Smooth muscle cell (in vitro differentiated cells): ENCODE measurements around the gene ING5. TPM values are rescaled to one million over a fixed set of nuclear protein-coding genes. Genes with fewer than 3 reads are reported as not detected.

Experiments used
- DNase-seq: peaks from one replicate; lab custom pipeline; 2025; ENCODE audit not compliant: unreplicated experiment; lab: John Stamatoyannopoulos, UW
- H2AFZ ChIP-seq: fragments of 200-600 bp; sonication (generic); 2 replicates; pipeline ENCODE4 v1.6.0; 2016; ENCODE audit warnings: antibody characterized with exemption, low read depth, mild to moderate bottlenecking
- H3F3A ChIP-seq: fragments of 200-600 bp; sonication (generic); 2 replicates; pipeline ENCODE4 v1.6.0; 2017; ENCODE audit warnings: antibody characterized with exemption, low read depth
- H3K27ac ChIP-seq: fragments of 200-600 bp; sonication (generic); 2 replicates; pipeline ENCODE4 v1.5.1; 2016; ENCODE audit warnings: low read depth, mild to moderate bottlenecking
- H3K27me3 ChIP-seq: fragments of 200-600 bp; sonication (generic); 2 replicates; pipeline ENCODE4 v1.6.1; 2016; ENCODE audit warnings: low read depth, mild to moderate bottlenecking
- H3K36me3 ChIP-seq: fragments of 200-600 bp; sonication (generic); 2 replicates; pipeline ENCODE4 v1.5.1; 2016; ENCODE audit warnings: low read depth
- H3K4me1 ChIP-seq: fragments of 200-600 bp; sonication (generic); 2 replicates; pipeline ENCODE4 v1.5.1; 2016; ENCODE audit warnings: low read depth
- H3K4me2 ChIP-seq: fragments of 200-600 bp; sonication (generic); 2 replicates; pipeline ENCODE4 v1.6.0; 2016; ENCODE audit warnings: mild to moderate bottlenecking
- H3K4me3 ChIP-seq: fragments of 200-600 bp; sonication (generic); 2 replicates; pipeline ENCODE4 v1.5.1; 2016; ENCODE audit warnings: mild to moderate bottlenecking
- H3K79me2 ChIP-seq: fragments of 200-600 bp; sonication (generic); 2 replicates; pipeline ENCODE4 v1.6.0; 2016; ENCODE audit warnings: low read depth, mild to moderate bottlenecking
- H3K9ac ChIP-seq: fragments of 200-600 bp; sonication (generic); 2 replicates; pipeline ENCODE4 v1.6.0; 2016; ENCODE audit warnings: low read depth
- H3K9me3 ChIP-seq: fragments of 200-600 bp; sonication (generic); replicated peaks from 2 replicates; pipeline ENCODE4 v1.5.1; 2016; ENCODE audit warnings: low read depth
- H4K20me1 ChIP-seq: fragments of 200-600 bp; sonication (generic); 2 replicates; pipeline ENCODE4 v1.6.0; 2016; ENCODE audit warnings: low read depth
- CTCF ChIP-seq: fragments of 200-600 bp; sonication (generic); IDR thresholded peaks from 2 replicates; pipeline ENCODE4 v1.5.1; 2017; ENCODE audit warnings: borderline replicate concordance, mild to moderate bottlenecking, antibody characterized with exemption; ENCODE audit not compliant: insufficient read depth, poor library complexity, severe bottlenecking
- WGBS: methylation state at CpG from one replicate; pipeline ENCODE4 v1.1.7; 2016; ENCODE audit warnings: low lambda C conversion rate; 5-methylcytosine and 5-hydroxymethylcytosine counted together
- polyA plus RNA-seq: library from polyadenylated mRNA; unstranded; fragments of >200 nt; fragmentation: Nextera tagmentation; extraction: Ambion mirVana; gene quantifications from 2 replicates; pipeline ENCODE4 v1.2.1, GENCODE V29; 2016
- total RNA-seq: library from RNA; depleted of rRNA; stranded (reverse); fragments of >200 nt; gene quantifications from 2 replicates; pipeline ENCODE4 v1.2.3, GENCODE V29; 2014

The ING5 gene
- total and polyA plus RNA-seq, 2 experiments from 2014 or later = 6.7 to 10.6 TPM

GRCh38 chr2:241656190-241656741, 45.6 kb upstream of the ING5 start:
- no peak for TF ChIP-seq CTCF
- Histone ChIP-seq H3K4me2 (no peak overlapping the region), H3K4me1 (no peaks in the 10 kb centered on the region), H3K9ac (no peak overlapping the region), H3K79me2 (no peaks in the 10 kb centered on the region), H3K36me3 (no peaks in the 10 kb centered on the region), H3F3A (no peaks in the 10 kb centered on the region), H3K4me3 (no peak overlapping the region), H4K20me1 (peaks cover 18% of the 10 kb centered on the region), H3K27me3 (no peaks in the 10 kb centered on the region), H3K27ac (no peak overlapping the region), H3K9me3 (no peaks in the 10 kb centered on the region), H2AFZ (no peak overlapping the region)
- WGBS = over 99% methylated on average over 13 of the region's 13 CpGs
- DNase-seq = no peak

GRCh38 chr2:241657786-241658254, 44.0 kb upstream of the ING5 start:
- peaks cover 9% of the 10 kb centered on the region for H4K20me1 ChIP-seq
- no peak overlapping the region for H3K9ac ChIP-seq
- H3K4me3 ChIP-seq = no peak overlapping the region
- WGBS = 89% methylated on average over 14 of the region's 15 CpGs
- H3K9me3 ChIP-seq = no peaks in the 10 kb centered on the region
- DNase-seq = no peak
- no peak overlapping the region for H3K4me2 ChIP-seq
- H3K4me1 ChIP-seq = no peaks in the 10 kb centered on the region
- H3K27me3 ChIP-seq = no peaks in the 10 kb centered on the region
- H3F3A ChIP-seq = no peaks in the 10 kb centered on the region
- no peak overlapping the region for H2AFZ ChIP-seq
- H3K79me2 ChIP-seq = no peaks in the 10 kb centered on the region
- H3K27ac ChIP-seq = no peak overlapping the region
- no peak for TF ChIP-seq CTCF
- no peaks in the 10 kb centered on the region for H3K36me3 ChIP-seq

- Histone ChIP-seq H3F3A (no peaks in the 10 kb centered on the region), H3K36me3 (no peaks in the 10 kb centered on the region), H4K20me1 (peaks cover 4% of the 10 kb centered on the region), H2AFZ (no peak overlapping the region), H3K27ac (no peak overlapping the region), H3K4me2 (no peak overlapping the region), H3K9ac (no peak overlapping the region), H3K4me3 (no peak overlapping the region), H3K9me3 (no peaks in the 10 kb centered on the region), H3K4me1 (no peaks in the 10 kb centered on the region), H3K27me3 (no peaks in the 10 kb centered on the region), H3K79me2 (no peaks in the 10 kb centered on the region)
- DNase-seq = no peak
- WGBS = 83% methylated on average over 4 of the region's 5 CpGs
- no peak for TF ChIP-seq CTCF
Observed at GRCh38 chr2:241658296-241658695, 43.5 kb upstream of the ING5 start.

GRCh38 chr2:241659150-241659739, 42.6 kb upstream of the ING5 start:
- Histone ChIP-seq H3K4me2 (no peak overlapping the region), H4K20me1 (no peaks in the 10 kb centered on the region), H2AFZ (no peak overlapping the region), H3K4me3 (no peak overlapping the region), H3K9me3 (no peaks in the 10 kb centered on the region), H3K4me1 (no peaks in the 10 kb centered on the region), H3K27me3 (no peaks in the 10 kb centered on the region), H3F3A (no peaks in the 10 kb centered on the region), H3K36me3 (no peaks in the 10 kb centered on the region), H3K79me2 (no peaks in the 10 kb centered on the region), H3K9ac (no peak overlapping the region), H3K27ac (no peak overlapping the region)
- DNase-seq = no peak
- peak; percentile 49 for TF ChIP-seq CTCF
- WGBS = 72% methylated on average over 26 of the region's 26 CpGs
